IPS-15b (cell line): ENCODE measurements around the gene GNB3.
A peak's percentile ranks its signal among the peaks of the same experiment; 100 is the strongest.

Experiments
- H3K27me3 ChIP-seq: one replicate; pipeline ENCODE4 v1.6.1; 2013; ENCODE audit warnings: low read length; ENCODE audit not compliant: control insufficient read depth, insufficient read depth
- H3K36me3 ChIP-seq: one replicate; pipeline ENCODE4 v1.6.1; 2013; ENCODE audit warnings: low read length; ENCODE audit not compliant: control insufficient read depth, insufficient read depth
- H3K4me1 ChIP-seq: one replicate; pipeline ENCODE4 v1.6.1; 2013; ENCODE audit warnings: mild to moderate bottlenecking, low read length; ENCODE audit not compliant: control insufficient read depth, insufficient read depth
- H3K4me3 ChIP-seq: one replicate; pipeline ENCODE4 v1.5.1; 2013; ENCODE audit warnings: low read depth, low read length
- H3K9ac ChIP-seq: one replicate; pipeline ENCODE4 v1.6.1; 2013; ENCODE audit warnings: low read depth, mild to moderate bottlenecking, low read length
- H3K9me3 ChIP-seq: one replicate; pipeline ENCODE4 v1.6.1; 2013; ENCODE audit warnings: mild to moderate bottlenecking, low read length; ENCODE audit not compliant: control insufficient read depth, insufficient read depth

GNB3 gene

GRCh38 chr12:6825398-6826124, 15.2 kb upstream of the GNB3 start:
- Histone ChIP-seq H3K9me3 (no peaks in the 10 kb centered on the region), H3K4me1 (peaks cover 19% of the 10 kb centered on the region), H3K36me3 (peaks cover 14% of the 10 kb centered on the region), H3K27me3 (peaks cover 37% of the 10 kb centered on the region), H3K4me3 (peak overlapping the region; percentile 59), H3K9ac (peak overlapping the region; percentile 60)

GRCh38 chr12:6826125-6826733, 14.5 kb upstream of the GNB3 start:
- H3K9me3 ChIP-seq, result no peaks in the 10 kb centered on the region
- no peak overlapping the region for H3K9ac ChIP-seq
- peak overlapping the region; percentile 5 for H3K4me3 ChIP-seq
- H3K27me3 ChIP-seq, result peaks cover 37% of the 10 kb centered on the region
- peaks cover 15% of the 10 kb centered on the region for H3K4me1 ChIP-seq
- peaks cover 20% of the 10 kb centered on the region for H3K36me3 ChIP-seq

GRCh38 chr12:6826734-6827436, 13.8 kb upstream of the GNB3 start:
- Histone ChIP-seq H3K4me1 (peaks cover 15% of the 10 kb centered on the region), H3K36me3 (peaks cover 27% of the 10 kb centered on the region), H3K4me3 (peak overlapping the region; percentile 47), H3K27me3 (peaks cover 37% of the 10 kb centered on the region), H3K9me3 (no peaks in the 10 kb centered on the region), H3K9ac (no peak overlapping the region)

- Histone ChIP-seq H3K4me1 (peaks cover 15% of the 10 kb centered on the region), H3K27me3 (peaks cover 31% of the 10 kb centered on the region)
Observed at GRCh38 chr12:6827437-6827911, 13.3 kb upstream of the GNB3 start.

GRCh38 chr12:6827982-6828780, 12.5 kb upstream of the GNB3 start, which contains the start of gene P3H3:
TSS of gene P3H3 (plus strand) at chr12:6828407. CDS start at chr12:6828441, 34 bp downstream.
- Histone ChIP-seq H3K4me3 (peak within 1 kb of the TSS; percentile 82), H3K9ac (peak within 1 kb of the TSS; percentile 77), H3K27me3 (peaks cover 26% of the 10 kb centered on the region)

More at GRCh38 chr12:6827437-6827911, 13.3 kb upstream of the GNB3 start:
- H3K9ac ChIP-seq, result no peak overlapping the region
- peaks cover 31% of the 10 kb centered on the region for H3K36me3 ChIP-seq
- no peaks in the 10 kb centered on the region for H3K9me3 ChIP-seq
- H3K4me3 ChIP-seq, result peak overlapping the region; percentile 47

GRCh38 chr12:6828781-6829535, 11.8 kb upstream of the GNB3 start:
- H3K4me1 ChIP-seq, result peaks cover 9% of the 10 kb centered on the region
- peak overlapping the region; percentile 82 for H3K4me3 ChIP-seq
- peaks cover 21% of the 10 kb centered on the region for H3K27me3 ChIP-seq
- H3K9ac ChIP-seq, result peak overlapping the region; percentile 77
- H3K36me3 ChIP-seq, result peaks cover 34% of the 10 kb centered on the region
- H3K9me3 ChIP-seq, result no peaks in the 10 kb centered on the region

More at GRCh38 chr12:6827982-6828780, 12.5 kb upstream of the GNB3 start, which contains the start of gene P3H3:
- H3K9me3 ChIP-seq, result no peaks in the 10 kb centered on the region
- peaks cover 10% of the 10 kb centered on the region for H3K4me1 ChIP-seq
- peaks cover 31% of the 10 kb centered on the region for H3K36me3 ChIP-seq

GRCh38 chr12:6829536-6830220, 11.0 kb upstream of the GNB3 start:
- H3K36me3 ChIP-seq, result peaks cover 32% of the 10 kb centered on the region
- peaks cover 16% of the 10 kb centered on the region for H3K27me3 ChIP-seq
- no peaks in the 10 kb centered on the region for H3K9me3 ChIP-seq
- peak overlapping the region; percentile 82 for H3K4me3 ChIP-seq
- peak overlapping the region; percentile 77 for H3K9ac ChIP-seq
- peaks cover 9% of the 10 kb centered on the region for H3K4me1 ChIP-seq

- peaks cover 32% of the 10 kb centered on the region for H3K36me3 ChIP-seq
- H3K9me3 ChIP-seq, result no peaks in the 10 kb centered on the region
- H3K9ac ChIP-seq, result peak overlapping the region; percentile 77
- peaks cover 4% of the 10 kb centered on the region for H3K4me1 ChIP-seq
- peak overlapping the region; percentile 82 for H3K4me3 ChIP-seq
- peaks cover 9% of the 10 kb centered on the region for H3K27me3 ChIP-seq
Observed at GRCh38 chr12:6830286-6830890, 10.3 kb upstream of the GNB3 start.

GRCh38 chr12:6830999-6831398, 9.7 kb upstream of the GNB3 start:
- Histone ChIP-seq H3K36me3 (peaks cover 32% of the 10 kb centered on the region), H3K4me1 (peaks cover 4% of the 10 kb centered on the region), H3K4me3 (no peak overlapping the region), H3K9me3 (no peaks in the 10 kb centered on the region), H3K9ac (no peak overlapping the region), H3K27me3 (peaks cover 7% of the 10 kb centered on the region)

- Histone ChIP-seq H3K27me3 (peaks cover 2% of the 10 kb centered on the region), H3K36me3 (peaks cover 36% of the 10 kb centered on the region), H3K4me3 (no peak overlapping the region), H3K9me3 (no peaks in the 10 kb centered on the region), H3K9ac (no peak overlapping the region), H3K4me1 (peaks cover 4% of the 10 kb centered on the region)
Observed at GRCh38 chr12:6831450-6831995, 9.2 kb upstream of the GNB3 start.
